GM23248 (cell line): ENCODE data around the gene ARHGEF11. TPM values are rescaled to one million over a fixed set of nuclear protein-coding genes. Genes with fewer than 3 reads are reported as not detected.
A peak's percentile ranks its signal among the peaks of the same experiment; 100 is the strongest.

Source experiments
- DNase-seq: peaks from one replicate; pipeline ENCODE4 v3.0.0-alpha.2; 2015
- H2AFZ ChIP-seq: fragments of 200-600 bp; sonication (generic); 2 replicates; pipeline ENCODE4 v1.6.1; 2016; ENCODE audit warnings: antibody characterized with exemption
- H3F3A ChIP-seq: fragments of 200-600 bp; sonication (generic); 2 replicates; pipeline ENCODE4 v1.6.1; 2016; ENCODE audit warnings: mild to moderate bottlenecking, antibody characterized with exemption, mixed run types; ENCODE audit not compliant: insufficient read depth
- H3K27ac ChIP-seq: fragments of 200-600 bp; sonication (generic); 2 replicates; pipeline ENCODE4 v1.5.1; 2016; ENCODE audit warnings: mild to moderate bottlenecking
- H3K27me3 ChIP-seq: fragments of 200-600 bp; sonication (generic); replicated peaks from 2 replicates; pipeline ENCODE4 v1.6.1; 2016; ENCODE audit warnings: mild to moderate bottlenecking; ENCODE audit not compliant: insufficient read depth
- H3K36me3 ChIP-seq: fragments of 200-600 bp; sonication (generic); 2 replicates; pipeline ENCODE4 v1.6.1; 2016; ENCODE audit warnings: low read depth, mild to moderate bottlenecking
- H3K4me1 ChIP-seq: fragments of 200-600 bp; sonication (generic); 2 replicates; pipeline ENCODE4 v1.6.1; 2016; ENCODE audit warnings: mild to moderate bottlenecking; ENCODE audit not compliant: insufficient read depth
- H3K4me2 ChIP-seq: fragments of 200-600 bp; sonication (generic); one replicate; pipeline ENCODE4 v1.6.1; 2016; ENCODE audit warnings: mild to moderate bottlenecking; ENCODE audit not compliant: unreplicated experiment
- H3K4me3 ChIP-seq: fragments of 200-600 bp; sonication (generic); 2 replicates; pipeline ENCODE4 v1.5.1; 2016; ENCODE audit warnings: mild to moderate bottlenecking
- H3K79me2 ChIP-seq: fragments of 200-600 bp; sonication (generic); 2 replicates; pipeline ENCODE4 v1.6.1; 2016; ENCODE audit warnings: mild to moderate bottlenecking; ENCODE audit not compliant: insufficient read depth
- H3K9ac ChIP-seq: fragments of 200-600 bp; sonication (generic); 2 replicates; pipeline ENCODE4 v1.6.1; 2016; ENCODE audit warnings: mild to moderate bottlenecking
- H3K9me2 ChIP-seq: fragments of 200-600 bp; sonication (generic); 2 replicates; pipeline ENCODE4 v1.6.1; 2016; ENCODE audit warnings: mixed run types, mild to moderate bottlenecking, moderate library complexity; ENCODE audit not compliant: insufficient read depth
- H3K9me3 ChIP-seq: fragments of 200-600 bp; sonication (generic); one replicate; pipeline ENCODE4 v1.6.1; 2017; ENCODE audit warnings: low read depth
- H4K20me1 ChIP-seq: fragments of 200-600 bp; sonication (generic); 2 replicates; pipeline ENCODE4 v1.6.0; 2016; ENCODE audit not compliant: insufficient read depth
- EZH2 ChIP-seq: fragments of 200-600 bp; sonication (generic); IDR thresholded peaks from 2 replicates; pipeline ENCODE4 v1.6.1; 2018; ENCODE audit warnings: antibody characterized with exemption, mild to moderate bottlenecking; ENCODE audit not compliant: insufficient read depth, poor library complexity, severe bottlenecking
- EZH2phosphoT487 ChIP-seq: fragments of 200-600 bp; sonication (generic); IDR thresholded peaks from 2 replicates; pipeline ENCODE4 v1.6.1; 2018; ENCODE audit warnings: antibody characterized with exemption, moderate library complexity, mild to moderate bottlenecking, low read depth; ENCODE audit not compliant: insufficient read depth
- WGBS, 2 experiments: methylation state at CpG; one replicate each; pipeline ENCODE4 v1.1.6; 2015 to 2017; ENCODE audit warnings: low lambda C conversion rate in 2 of 2, low coverage in 1 of 2; ENCODE audit errors: missing lambda C conversion rate in 2 of 2; 5-methylcytosine and 5-hydroxymethylcytosine counted together
- in situ Hi-C: fragments of 300-500 bp; cut with MboI; formaldehyde crosslinking; loops from 2 replicates; pipeline ENCODE4 v1.15.0; 2020
- polyA plus RNA-seq: library from polyadenylated mRNA; unstranded; fragments of >200 nt; fragmentation: Nextera tagmentation; extraction: Ambion mirVana; gene quantifications from 2 replicates; pipeline ENCODE4 v1.2.1, GENCODE V29; 2016
- total RNA-seq: library from RNA; depleted of rRNA; stranded (reverse); fragments of >200 nt; shearing (Covaris generic); gene quantifications from 2 replicates; pipeline ENCODE4 v1.2.3, GENCODE V29; 2014

ARHGEF11 gene
- total and polyA plus RNA-seq, 2 experiments from 2014 or later, result 13.3 to 23.0 TPM

DNA sequence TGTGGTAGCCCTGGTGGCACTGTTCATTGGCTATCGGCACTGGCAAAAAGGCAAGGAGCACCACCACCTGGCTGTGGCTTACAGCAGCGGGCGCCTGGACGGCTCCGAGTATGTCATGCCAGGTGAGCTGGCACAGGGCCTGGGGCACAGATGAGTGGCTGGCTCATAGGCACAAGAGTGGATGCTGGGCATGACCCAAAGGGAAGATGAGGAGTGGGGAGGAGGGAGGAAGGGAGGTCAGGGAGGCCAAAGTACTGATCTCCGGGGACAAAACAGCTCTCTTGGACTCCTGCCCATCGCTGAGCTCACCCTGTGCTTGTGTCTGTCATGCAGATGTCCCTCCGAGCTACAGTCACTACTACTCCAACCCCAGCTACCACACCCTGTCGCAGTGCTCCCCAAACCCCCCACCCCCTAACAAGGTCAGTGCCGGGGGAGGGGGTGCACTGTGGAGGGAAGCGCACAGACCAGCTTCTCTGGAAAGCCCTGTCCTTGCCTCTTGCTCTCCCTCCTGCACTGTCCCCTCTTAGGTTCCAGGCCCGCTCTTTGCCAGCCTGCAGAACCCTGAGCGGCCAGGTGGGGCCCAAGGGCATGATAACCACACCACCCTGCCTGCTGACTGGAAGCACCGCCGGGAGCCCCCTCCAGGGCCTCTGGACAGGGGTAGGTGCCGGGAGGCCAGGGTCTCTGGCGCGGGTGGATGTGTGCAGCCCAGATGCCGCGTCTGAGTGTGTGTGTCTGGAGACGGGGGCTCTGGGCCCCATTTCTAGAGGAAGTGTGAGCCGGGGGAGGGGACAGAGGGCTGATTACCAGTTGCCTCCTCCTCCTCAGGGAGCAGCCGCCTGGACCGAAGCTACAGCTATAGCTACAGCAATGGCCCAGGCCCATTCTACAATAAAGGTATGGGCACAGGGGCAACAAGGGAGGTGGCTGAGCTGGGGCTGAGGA lies 132.4 kb downstream of the ARHGEF11 start:
- no peaks in the 10 kb centered on the region for H3K9me3 ChIP-seq
- DNase-seq, result no peak
- H3F3A ChIP-seq, result 0 out of 2 replicates have a peak, but pooled peaks cover 4% of the 10 kb centered on the region
- in situ Hi-C loops, result no loop called here
- H3K9me2 ChIP-seq, result no peaks in the 10 kb centered on the region
- TF ChIP-seq EZH2 (no peak), EZH2phosphoT487 (no peak)
- H3K79me2 ChIP-seq, result no peaks in the 10 kb centered on the region
- H3K27me3 ChIP-seq, result no peaks in the 10 kb centered on the region
- peaks cover 6% of the 10 kb centered on the region; the same call in 1 of the 2 replicates for H3K4me1 ChIP-seq
- WGBS, 2 experiments, result 58 to 68% methylated on average over 18 to 24 of the region's 24 CpGs
- no peak overlapping the region for H3K4me3 ChIP-seq
- no peak overlapping the region for H3K4me2 ChIP-seq
- no peak overlapping the region for H2AFZ ChIP-seq
- H3K36me3 ChIP-seq, result no peaks in the 10 kb centered on the region
- no peak overlapping the region for H3K9ac ChIP-seq
- no peak overlapping the region for H3K27ac ChIP-seq
- H4K20me1 ChIP-seq, result no peaks in the 10 kb centered on the region

- Histone ChIP-seq H3F3A (0 out of 2 replicates have a peak, but pooled peaks cover 4% of the 10 kb centered on the region), H3K4me1 (peaks cover 10% of the 10 kb centered on the region), H3K4me2 (no peak overlapping the region), H3K4me3 (no peak overlapping the region), H2AFZ (no peak overlapping the region), H3K27me3 (no peaks in the 10 kb centered on the region), H3K9me2 (no peaks in the 10 kb centered on the region), H4K20me1 (no peaks in the 10 kb centered on the region), H3K9me3 (no peaks in the 10 kb centered on the region), H3K36me3 (no peaks in the 10 kb centered on the region), H3K9ac (no peak overlapping the region), H3K79me2 (no peaks in the 10 kb centered on the region), H3K27ac (no peak overlapping the region)
- no peak for DNase-seq
- 77 to 92% methylated on average over 2 of the region's 2 CpGs for WGBS, 2 experiments
- no peak for TF ChIP-seq EZH2
- no peak for TF ChIP-seq EZH2phosphoT487
- in situ Hi-C loops, result no loop called here
Measured at GRCh38 chr1:156912310-156912709, 133.2 kb downstream of the ARHGEF11 start.

GRCh38 chr1:156911577-156912298 lies 133.8 kb downstream of the ARHGEF11 start:
- Histone ChIP-seq H2AFZ (no peak overlapping the region), H3F3A (0 out of 2 replicates have a peak, but pooled peaks cover 4% of the 10 kb centered on the region), H3K36me3 (no peaks in the 10 kb centered on the region), H3K9ac (no peak overlapping the region), H3K27me3 (no peaks in the 10 kb centered on the region), H4K20me1 (no peaks in the 10 kb centered on the region), H3K4me3 (no peak overlapping the region), H3K4me1 (peaks cover 15% of the 10 kb centered on the region), H3K9me3 (no peaks in the 10 kb centered on the region), H3K9me2 (no peaks in the 10 kb centered on the region), H3K79me2 (no peaks in the 10 kb centered on the region), H3K4me2 (no peak overlapping the region), H3K27ac (no peak overlapping the region)
- TF ChIP-seq EZH2phosphoT487 (no peak), EZH2 (no peak)
- 53 to 56% methylated on average over 6 of the region's 6 CpGs for WGBS, 2 experiments
- in situ Hi-C loops, result no loop called here
- peak; percentile 49 for DNase-seq

- no peak overlapping the region for H3K27ac ChIP-seq
- TF ChIP-seq EZH2 (no peak), EZH2phosphoT487 (no peak)
- no peaks in the 10 kb centered on the region for H3K36me3 ChIP-seq
- H3K4me3 ChIP-seq, result no peak overlapping the region
- no peak overlapping the region for H2AFZ ChIP-seq
- DNase-seq, result no peak
- WGBS, 2 experiments, result 42 to 52% methylated on average over 11 to 18 of the region's 18 CpGs
- in situ Hi-C loops, result no loop called here
- H3F3A ChIP-seq, result 0 out of 2 replicates have a peak, but pooled peaks cover 4% of the 10 kb centered on the region
- H3K4me2 ChIP-seq, result no peak overlapping the region
- no peaks in the 10 kb centered on the region for H4K20me1 ChIP-seq
- peaks cover 17% of the 10 kb centered on the region for H3K4me1 ChIP-seq
- H3K27me3 ChIP-seq, result no peaks in the 10 kb centered on the region
- H3K9me3 ChIP-seq, result no peaks in the 10 kb centered on the region
- no peak overlapping the region for H3K9ac ChIP-seq
- no peaks in the 10 kb centered on the region for H3K9me2 ChIP-seq
- H3K79me2 ChIP-seq, result no peaks in the 10 kb centered on the region
Measured at GRCh38 chr1:156910309-156910782, 135.2 kb downstream of the ARHGEF11 start.
